ENCODE results near the gene TEX13B. TPM values are rescaled to one million over a fixed set of nuclear protein-coding genes. Genes with fewer than 3 reads are reported as not detected.
A peak's percentile ranks its signal among the peaks of the same experiment; 100 is the strongest.

The TEX13B gene
- total RNA-seq, 4 donors from 2014 or later = not detected

- Histone ChIP-seq H3K36me3 (no peaks in the 10 kb centered on the region), H3K27me3 (no peaks in the 10 kb centered on the region), H3K9me3 (no peaks in the 10 kb centered on the region), H3K4me3 (no peak overlapping the region), H3K27ac (peak overlapping the region; percentile 82), H3K4me1 (no peaks in the 10 kb centered on the region)
- TF ChIP-seq CTCF (IDR thresholded peaks at IDR 0.05) (no peak), POLR2A (IDR thresholded peaks at IDR 0.05) (no peak), POLR2AphosphoS5 (IDR thresholded peaks at IDR 0.05) (no peak), EP300 (IDR thresholded peaks at IDR 0.05) (no peak)
- DNase-seq (ENCODE audit: low spot score in 2 of 2) = no peak
- WGBS = 60% methylated on average over 1 of the region's 2 CpGs
Observed at GRCh38 chrX:108000751-108001150, 18.6 kb upstream of the TEX13B start.

GRCh38 chrX:107996124-107996523, 14.0 kb upstream of the TEX13B start:
- no peak for DNase-seq (ENCODE audit: low spot score in 2 of 2)
- Histone ChIP-seq H3K9me3 (no peaks in the 10 kb centered on the region), H3K27me3 (no peaks in the 10 kb centered on the region), H3K27ac (no peak overlapping the region), H3K4me1 (no peaks in the 10 kb centered on the region), H3K36me3 (no peaks in the 10 kb centered on the region), H3K4me3 (no peak overlapping the region)
- 78% methylated on average over 6 of the region's 6 CpGs for WGBS
- TF ChIP-seq EP300 (IDR thresholded peaks at IDR 0.05) = no peak
- no peak for TF ChIP-seq POLR2A (IDR thresholded peaks at IDR 0.05)
- no peak for TF ChIP-seq CTCF (IDR thresholded peaks at IDR 0.05)

- no peaks in the 10 kb centered on the region for H3K36me3 ChIP-seq
- DNase-seq (ENCODE audit: low spot score in 2 of 2) = no peak
- H3K4me3 ChIP-seq = no peak overlapping the region
- no peaks in the 10 kb centered on the region for H3K4me1 ChIP-seq
- 51% methylated on average over 2 of the region's 2 CpGs for WGBS
- H3K27ac ChIP-seq = no peak overlapping the region
- TF ChIP-seq EP300 (IDR thresholded peaks at IDR 0.05) (no peak), POLR2A (IDR thresholded peaks at IDR 0.05) (no peak), CTCF (IDR thresholded peaks at IDR 0.05) (no peak), POLR2AphosphoS5 (IDR thresholded peaks at IDR 0.05) (no peak)
- no peaks in the 10 kb centered on the region for H3K9me3 ChIP-seq
- H3K27me3 ChIP-seq = no peaks in the 10 kb centered on the region
Observed at GRCh38 chrX:107985033-107985432, 2.9 kb upstream of the TEX13B start.

GRCh38 chrX:107979534-107979933, 2.6 kb downstream of the TEX13B start:
- no peak for TF ChIP-seq CTCF (IDR thresholded peaks at IDR 0.05)
- no peak for TF ChIP-seq POLR2AphosphoS5 (IDR thresholded peaks at IDR 0.05)
- no peak for TF ChIP-seq POLR2A (IDR thresholded peaks at IDR 0.05)
- TF ChIP-seq EP300 (IDR thresholded peaks at IDR 0.05) = no peak
- Histone ChIP-seq H3K27me3 (no peaks in the 10 kb centered on the region), H3K9me3 (no peaks in the 10 kb centered on the region), H3K36me3 (no peaks in the 10 kb centered on the region), H3K27ac (no peak overlapping the region), H3K4me3 (no peak overlapping the region), H3K4me1 (no peaks in the 10 kb centered on the region)
- DNase-seq (ENCODE audit: low spot score in 2 of 2) = no peak

GRCh38 chrX:107978707-107979307, 3.4 kb downstream of the TEX13B start:
- DNase-seq (ENCODE audit: low spot score in 2 of 2) = no peak
- no peaks in the 10 kb centered on the region for H3K27me3 ChIP-seq
- no peaks in the 10 kb centered on the region for H3K9me3 ChIP-seq
- 45% methylated on average over 3 of the region's 3 CpGs for WGBS
- H3K4me3 ChIP-seq = no peak overlapping the region
- H3K4me1 ChIP-seq = no peaks in the 10 kb centered on the region
- no peaks in the 10 kb centered on the region for H3K36me3 ChIP-seq
- H3K27ac ChIP-seq = no peak overlapping the region
- no peak for TF ChIP-seq CTCF (IDR thresholded peaks at IDR 0.05)
- TF ChIP-seq POLR2AphosphoS5 (IDR thresholded peaks at IDR 0.05) = no peak
- no peak for TF ChIP-seq POLR2A (IDR thresholded peaks at IDR 0.05)
- no peak for TF ChIP-seq EP300 (IDR thresholded peaks at IDR 0.05)

Measured in suprapubic skin (tissue), 4 donors.